ENCODE data around the gene RNF26.
A peak's percentile ranks its signal among the peaks of the same experiment; 100 is the strongest.
"Not testable (repeated sequence)": the region's sequence is repeated elsewhere in the genome, so short reads cannot be mapped to it uniquely, and the experiment has no call there.

Gene RNF26

DNA sequence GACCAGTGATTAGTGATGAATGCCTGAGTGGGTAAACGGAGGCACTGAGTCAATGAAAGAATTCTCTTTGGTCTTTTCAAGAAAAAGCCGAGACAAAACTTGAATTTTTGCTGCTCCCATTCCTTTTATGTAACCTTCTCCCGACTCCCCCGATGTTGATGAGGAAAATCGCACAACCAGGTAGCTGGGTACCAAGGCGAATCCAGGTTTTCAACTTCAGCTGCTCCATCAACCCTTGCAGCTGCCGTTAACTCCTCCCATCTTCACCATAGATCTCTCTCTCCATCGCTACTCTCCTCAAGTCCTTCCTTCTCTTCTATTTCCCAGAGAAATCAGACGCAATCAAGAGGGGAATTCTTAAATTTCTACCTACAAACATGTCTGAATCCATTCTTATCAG, 47.8 kb downstream of the RNF26 start:
- DNase-seq (ENCODE audit: low read depth) = no peak
- peak overlapping the region; percentile 64 for H3K4me3 ChIP-seq (ENCODE audit: low read length)
- TF ChIP-seq, protein P1, sequence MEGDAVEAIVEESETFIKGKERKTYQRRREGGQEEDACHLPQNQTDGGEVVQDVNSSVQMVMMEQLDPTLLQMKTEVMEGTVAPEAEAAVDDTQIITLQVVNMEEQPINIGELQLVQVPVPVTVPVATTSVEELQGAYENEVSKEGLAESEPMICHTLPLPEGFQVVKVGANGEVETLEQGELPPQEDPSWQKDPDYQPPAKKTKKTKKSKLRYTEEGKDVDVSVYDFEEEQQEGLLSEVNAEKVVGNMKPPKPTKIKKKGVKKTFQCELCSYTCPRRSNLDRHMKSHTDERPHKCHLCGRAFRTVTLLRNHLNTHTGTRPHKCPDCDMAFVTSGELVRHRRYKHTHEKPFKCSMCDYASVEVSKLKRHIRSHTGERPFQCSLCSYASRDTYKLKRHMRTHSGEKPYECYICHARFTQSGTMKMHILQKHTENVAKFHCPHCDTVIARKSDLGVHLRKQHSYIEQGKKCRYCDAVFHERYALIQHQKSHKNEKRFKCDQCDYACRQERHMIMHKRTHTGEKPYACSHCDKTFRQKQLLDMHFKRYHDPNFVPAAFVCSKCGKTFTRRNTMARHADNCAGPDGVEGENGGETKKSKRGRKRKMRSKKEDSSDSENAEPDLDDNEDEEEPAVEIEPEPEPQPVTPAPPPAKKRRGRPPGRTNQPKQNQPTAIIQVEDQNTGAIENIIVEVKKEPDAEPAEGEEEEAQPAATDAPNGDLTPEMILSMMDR (conservative IDR thresholded peaks at IDR 0.05; ENCODE audit: low read length) = no peak

DNA sequence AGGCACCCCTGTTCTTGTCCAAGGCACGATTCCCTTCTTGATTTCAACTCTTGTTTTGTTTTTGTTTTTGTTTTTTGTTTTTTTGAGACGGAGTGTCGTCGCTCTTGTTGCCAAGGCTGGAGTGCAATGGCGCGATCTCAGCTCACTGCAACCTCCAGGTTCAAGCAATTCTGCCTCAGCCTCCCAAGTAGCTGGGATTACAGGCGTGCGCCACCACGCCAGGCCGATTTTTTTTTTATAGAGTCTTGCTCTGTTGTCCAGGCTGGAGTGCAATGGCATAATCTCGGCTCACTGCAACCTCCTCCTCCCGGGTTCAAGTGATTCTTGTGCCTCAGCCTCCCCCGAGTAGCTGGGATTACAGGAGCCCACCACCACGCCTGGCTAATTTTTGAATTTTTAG, 48.2 kb downstream of the RNF26 start:
- H3K4me3 ChIP-seq (ENCODE audit: low read length); DNase-seq (ENCODE audit: low read depth): not testable (repeated sequence)

DNA sequence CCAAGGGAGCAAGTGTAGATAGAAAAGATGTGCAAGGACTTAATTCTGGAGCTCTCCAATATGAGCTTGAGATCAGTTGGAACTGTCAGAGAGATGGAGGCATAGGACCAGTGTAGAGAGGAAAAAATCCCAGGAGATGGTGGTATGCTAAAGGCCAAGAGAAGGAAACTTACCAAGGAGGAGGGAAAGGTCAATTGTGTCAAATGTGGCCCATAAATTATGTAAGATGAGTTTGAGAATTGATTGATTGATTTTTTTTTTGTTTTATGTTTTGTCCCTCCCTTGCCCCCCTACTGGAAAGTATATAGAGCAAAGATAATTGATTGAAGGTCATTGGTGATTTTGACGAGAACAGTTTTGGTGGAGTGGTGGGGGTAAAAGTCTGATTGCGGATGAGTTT, 50.0 kb downstream of the RNF26 start:
- DNase-seq (ENCODE audit: low read depth) = no peak
- TF ChIP-seq, protein P1 (conservative IDR thresholded peaks at IDR 0.05; ENCODE audit: low read length) = peak; percentile 35
- H3K4me3 ChIP-seq (ENCODE audit: low read length) = no peak overlapping the region
